OCI-LY7 (cell line): Measurements from ENCODE around the gene STARD7. TPM values are rescaled to one million over a fixed set of nuclear protein-coding genes. Genes with fewer than 3 reads are reported as not detected.
"Not testable (repeated sequence)": the region's sequence is repeated elsewhere in the genome, so short reads cannot be mapped to it uniquely, and the experiment has no call there.

ENCODE experiments used
- BruUV-seq: library from RNA; stranded (reverse); fragments of 400-500 nt; replicated peaks from 2 replicates; lab custom pipeline; 2021; lab: Mats Ljungman, UMichigan
- CTCF ChIA-PET: fragments of 300-600 bp; sonication (Branson Sonifier 250); formaldehyde crosslinking; loops from one replicate; lab custom pipeline; 2022; ENCODE audit warnings: antibody characterized with exemption; ENCODE audit not compliant: unreplicated experiment; lab: Charles Lee
- POLR2A ChIA-PET: fragments of 300-600 bp; sonication (Branson Sonifier 250); formaldehyde crosslinking; loops from one replicate; lab custom pipeline; 2022; ENCODE audit warnings: antibody characterized with exemption; lab: Charles Lee
- DNase-seq: peaks from one replicate; pipeline ENCODE4 v3.0.0-alpha.2; 2015; ENCODE audit warnings: low spot score
- H2AFZ ChIP-seq: fragments of 200-600 bp; sonication (generic), shearing (Covaris generic); 2 replicates; pipeline ENCODE4 v1.6.1; 2014; ENCODE audit warnings: mild to moderate bottlenecking, antibody characterized with exemption, low read length, moderate library complexity
- H3K27ac ChIP-seq: fragments of 200-600 bp; sonication (generic); 2 replicates; pipeline ENCODE4 v1.5.1; 2014; ENCODE audit warnings: mixed run types, low read depth, mild to moderate bottlenecking, moderate library complexity, low read length, inconsistent platforms; ENCODE audit not compliant: poor library complexity, severe bottlenecking
- H3K36me3 ChIP-seq: fragments of 200-600 bp; sonication (generic); 2 replicates; pipeline ENCODE4 v1.6.1; 2014; ENCODE audit warnings: mild to moderate bottlenecking, antibody characterized with exemption, low read length, moderate library complexity, mixed read lengths; ENCODE audit not compliant: insufficient read depth
- H3K4me1 ChIP-seq: fragments of 200-600 bp; sonication (generic); 2 replicates; pipeline ENCODE4 v1.5.1; 2014; ENCODE audit warnings: mild to moderate bottlenecking, low read length; ENCODE audit not compliant: insufficient read depth, poor library complexity, severe bottlenecking
- H3K4me2 ChIP-seq: fragments of 200-600 bp; sonication (generic); 2 replicates; pipeline ENCODE4 v1.6.1; 2014; ENCODE audit warnings: mild to moderate bottlenecking, low read length
- H3K4me3 ChIP-seq: fragments of 200-600 bp; sonication (generic); 2 replicates; pipeline ENCODE4 v1.5.1; 2014; ENCODE audit warnings: mild to moderate bottlenecking, low read depth, low read length; ENCODE audit not compliant: poor library complexity, severe bottlenecking
- H3K79me2 ChIP-seq: fragments of 200-600 bp; sonication (generic); 2 replicates; pipeline ENCODE4 v1.6.1; 2016; ENCODE audit warnings: low read depth, mild to moderate bottlenecking, low read length, moderate library complexity, mixed read lengths; ENCODE audit not compliant: insufficient read depth
- H3K9me2 ChIP-seq: fragments of 200-600 bp; sonication (generic); 2 replicates; pipeline ENCODE4 v1.6.1; 2016; ENCODE audit warnings: mild to moderate bottlenecking, low read length, mixed read lengths; ENCODE audit not compliant: insufficient read depth
- H3K9me3 ChIP-seq: fragments of 200-600 bp; sonication (generic); 2 replicates; pipeline ENCODE4 v1.6.1; 2014; ENCODE audit warnings: mild to moderate bottlenecking, mixed run types, low read length, mixed read lengths
- H4K20me1 ChIP-seq: fragments of 200-600 bp; sonication (generic); 2 replicates; pipeline ENCODE4 v1.6.1; 2014; ENCODE audit warnings: mild to moderate bottlenecking, antibody characterized with exemption, low read length, moderate library complexity, mixed read lengths; ENCODE audit not compliant: insufficient read depth
- EZH2phosphoT487 ChIP-seq: fragments of 200-600 bp; sonication (generic); IDR thresholded peaks from 2 replicates; pipeline ENCODE4 v1.6.1; 2018; ENCODE audit warnings: low read depth, borderline replicate concordance, mild to moderate bottlenecking, mixed run types, antibody characterized with exemption, low read length, moderate library complexity, mixed read lengths
- intact Hi-C: fragments of 100-400 bp; cut with micrococcal nuclease; formaldehyde crosslinking; loops from one replicate; pipeline ENCODE4 v1.10.0; 2022; ENCODE audit not compliant: unreplicated experiment
- total RNA-seq, 2 experiments: library from RNA; depleted of rRNA in 1 of 2; stranded (reverse); fragments of >200 nt in 1 of 2; shearing (Covaris generic) in 1 of 2; gene quantifications; 2 replicates each; pipeline ENCODE4 v1.2.3, GENCODE V29; 2014 to 2022
- TF ChIP-seq, protein P1 (sequence below): fragments of 200-600 bp; sonication (generic); conservative IDR thresholded peaks from 2 replicates; pipeline ENCODE4 v1.5.1; 2014; ENCODE audit warnings: mild to moderate bottlenecking, antibody characterized with exemption, low read length, moderate library complexity, mixed read lengths

STARD7 gene
- total RNA-seq, 2 experiments from 2014 or later, result 206 to 239 TPM

DNA sequence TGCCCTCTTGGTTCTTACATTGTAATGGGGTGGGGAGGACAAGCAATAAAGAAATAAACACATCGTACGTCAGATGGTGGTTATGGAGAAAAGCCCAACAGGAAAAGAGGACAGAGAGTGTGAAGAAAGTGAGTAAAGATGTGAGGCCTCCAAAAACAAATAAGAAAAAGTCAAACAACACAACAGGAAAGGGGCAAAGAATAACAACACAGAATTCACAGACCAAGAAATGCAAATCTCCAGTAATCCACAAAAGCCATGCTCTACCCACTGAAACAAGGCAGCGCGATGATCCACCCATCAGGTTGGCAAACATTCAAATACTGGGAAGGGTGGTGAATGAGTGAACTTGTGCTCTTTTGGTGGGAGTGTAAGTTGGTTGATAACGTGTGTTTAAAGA lies 46.7 kb downstream of the STARD7 start:
- BruUV-seq, result no TSS peak
- H2AFZ ChIP-seq, result peak overlapping the region; percentile 78; the same call in 1 of the 2 replicates
- POLR2A ChIA-PET, result interaction anchor here (0.9 to 2.4 kb wide), 5 partner anchors 10 to 19 kb away, joined by 4 to 10 read pairs (median 5); no protein-coding TSS in a partner anchor
- peak overlapping the region; percentile 99 for H3K27ac ChIP-seq
- no peaks in the 10 kb centered on the region for H4K20me1 ChIP-seq
- peaks cover 5% of the 10 kb centered on the region; the same call in 1 of the 2 replicates for H3K9me3 ChIP-seq
- DNase-seq, result peak; percentile 29
- TF ChIP-seq, protein P1, sequence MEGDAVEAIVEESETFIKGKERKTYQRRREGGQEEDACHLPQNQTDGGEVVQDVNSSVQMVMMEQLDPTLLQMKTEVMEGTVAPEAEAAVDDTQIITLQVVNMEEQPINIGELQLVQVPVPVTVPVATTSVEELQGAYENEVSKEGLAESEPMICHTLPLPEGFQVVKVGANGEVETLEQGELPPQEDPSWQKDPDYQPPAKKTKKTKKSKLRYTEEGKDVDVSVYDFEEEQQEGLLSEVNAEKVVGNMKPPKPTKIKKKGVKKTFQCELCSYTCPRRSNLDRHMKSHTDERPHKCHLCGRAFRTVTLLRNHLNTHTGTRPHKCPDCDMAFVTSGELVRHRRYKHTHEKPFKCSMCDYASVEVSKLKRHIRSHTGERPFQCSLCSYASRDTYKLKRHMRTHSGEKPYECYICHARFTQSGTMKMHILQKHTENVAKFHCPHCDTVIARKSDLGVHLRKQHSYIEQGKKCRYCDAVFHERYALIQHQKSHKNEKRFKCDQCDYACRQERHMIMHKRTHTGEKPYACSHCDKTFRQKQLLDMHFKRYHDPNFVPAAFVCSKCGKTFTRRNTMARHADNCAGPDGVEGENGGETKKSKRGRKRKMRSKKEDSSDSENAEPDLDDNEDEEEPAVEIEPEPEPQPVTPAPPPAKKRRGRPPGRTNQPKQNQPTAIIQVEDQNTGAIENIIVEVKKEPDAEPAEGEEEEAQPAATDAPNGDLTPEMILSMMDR, result no peak
- no peak for TF ChIP-seq EZH2phosphoT487
- H3K4me2 ChIP-seq, result peak overlapping the region; percentile 91
- no peaks in the 10 kb centered on the region; the same call in 1 of the 2 replicates for H3K36me3 ChIP-seq
- peaks cover 76% of the 10 kb centered on the region for H3K4me1 ChIP-seq
- CTCF ChIA-PET, result interaction anchor here (3.0 kb wide), 1 partner anchor 14 kb away, joined by 18 read pairs; no protein-coding TSS in a partner anchor
- no peaks in the 10 kb centered on the region for H3K9me2 ChIP-seq
- no peaks in the 10 kb centered on the region for H3K79me2 ChIP-seq
- peak overlapping the region; percentile 15 for H3K4me3 ChIP-seq
- intact Hi-C loops, result no loop called here

DNA sequence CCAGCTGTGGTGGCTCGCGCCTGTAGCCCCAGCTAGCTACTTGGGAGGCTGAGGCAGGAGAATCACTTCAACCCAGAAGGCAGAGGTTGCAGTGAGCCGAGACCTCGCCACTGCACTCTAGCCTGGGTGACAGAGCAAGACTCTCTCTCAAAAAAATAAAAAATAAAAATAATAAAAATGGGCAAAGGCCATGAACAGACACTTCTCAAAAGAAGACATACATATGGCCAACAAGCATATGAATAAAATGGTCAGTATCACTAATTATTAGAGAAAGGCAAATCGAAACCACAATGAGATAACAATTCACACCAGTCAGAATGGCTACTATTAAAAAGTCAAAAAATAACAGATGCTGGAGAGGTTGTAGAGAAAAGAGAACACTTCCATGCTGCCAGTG lies 48.3 kb downstream of the STARD7 start:
- BruUV-seq, DNase-seq, intact Hi-C loops, H4K20me1 ChIP-seq, H3K79me2 ChIP-seq, H3K4me2 ChIP-seq, H3K4me3 ChIP-seq, H3K36me3 ChIP-seq, H3K9me2 ChIP-seq, H2AFZ ChIP-seq, H3K27ac ChIP-seq, CTCF ChIA-PET, H3K9me3 ChIP-seq: not testable (repeated sequence)
- POLR2A ChIA-PET, result interaction anchor here (1.2 to 1.3 kb wide), 2 partner anchors 10 to 13 kb away, joined by 3 to 5 read pairs; no protein-coding TSS in a partner anchor
- peaks cover 88% of the 10 kb centered on the region for H3K4me1 ChIP-seq

DNA sequence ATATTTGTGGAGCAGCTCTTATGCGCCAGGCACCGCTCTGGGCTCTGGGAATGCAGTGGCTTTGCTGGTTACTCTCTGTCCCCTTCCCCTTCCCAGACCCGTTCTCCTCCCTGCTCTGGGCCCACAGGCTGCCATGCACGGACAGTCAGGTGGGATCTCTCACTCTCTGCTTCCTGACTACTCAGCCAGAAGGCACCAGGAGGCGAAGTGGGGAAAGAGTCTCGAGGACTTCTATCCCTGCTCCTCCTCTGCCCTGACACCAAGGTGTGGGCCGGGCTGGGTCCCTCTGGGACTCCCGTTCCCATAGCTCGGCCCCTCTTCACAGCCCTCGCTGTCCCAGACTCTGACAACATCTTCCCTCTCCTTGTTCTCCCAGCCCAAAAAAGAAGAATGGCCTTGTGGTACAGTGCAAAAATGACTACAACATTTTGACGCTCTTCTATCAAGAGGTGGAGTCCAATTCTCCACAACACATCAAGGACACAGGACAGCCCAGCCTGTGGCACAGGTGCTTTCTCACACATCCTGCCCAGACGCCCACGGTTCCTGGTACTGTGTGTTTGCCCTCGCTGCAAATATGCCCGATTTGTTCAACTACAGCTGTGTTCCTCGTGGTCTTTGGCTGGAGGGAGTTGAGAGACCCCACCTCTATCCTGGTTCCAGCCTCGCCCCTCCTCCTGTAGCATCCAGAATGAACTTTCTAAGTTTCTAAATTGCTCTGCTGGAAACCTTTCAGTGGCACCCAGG lies 49.4 kb downstream of the STARD7 start:
- H3K4me2 ChIP-seq, result peak overlapping the region; percentile 53
- no peaks in the 10 kb centered on the region for H4K20me1 ChIP-seq
- no peak for TF ChIP-seq EZH2phosphoT487
- TF ChIP-seq, protein P1, result no peak
- peaks cover 5% of the 10 kb centered on the region; the same call in 1 of the 2 replicates for H3K9me3 ChIP-seq
- H3K4me1 ChIP-seq, result peaks cover 81% of the 10 kb centered on the region
- peak; percentile 66 for DNase-seq
- CTCF ChIA-PET, result interaction anchor here (2.2 kb wide), 1 partner anchor 11 kb away, joined by 9 read pairs; no protein-coding TSS in a partner anchor
- POLR2A ChIA-PET, result interaction anchor here (1.2 to 1.3 kb wide), 3 partner anchors 9 to 11 kb away, joined by 3 to 8 read pairs (median 5); no protein-coding TSS in a partner anchor
- peak overlapping the region; percentile 80 for H2AFZ ChIP-seq
- peak overlapping the region; percentile 12 for H3K4me3 ChIP-seq
- H3K36me3 ChIP-seq, result no peaks in the 10 kb centered on the region; the same call in 1 of the 2 replicates
- no peaks in the 10 kb centered on the region for H3K79me2 ChIP-seq
- BruUV-seq, result no TSS peak
- H3K9me2 ChIP-seq, result no peaks in the 10 kb centered on the region
- peak overlapping the region; percentile 46 for H3K27ac ChIP-seq
- intact Hi-C loops, result no loop called here
